Ovary (tissue), 9 donors: Measurements from ENCODE around the gene COL4A1. TPM values are rescaled to one million over a fixed set of nuclear protein-coding genes. Genes with fewer than 3 reads are reported as not detected.

Experiments used
- DNase-seq, 5 donors: peaks; one replicate each; pipeline ENCODE4 v3.0.0-alpha.2; 2019 to 2020
- H3K27ac ChIP-seq, 2 donors: fragments of 200-600 bp; one replicate each; pipeline versions ENCODE4 v1.5.1 to v1.8.0; 2019 to 2022
- H3K27me3 ChIP-seq: fragments of 200-600 bp; one replicate; pipeline ENCODE4 v1.8.0; 2022
- H3K36me3 ChIP-seq: fragments of 200-600 bp; sonication (generic); one replicate; pipeline ENCODE4 v1.5.1; 2019
- H3K4me1 ChIP-seq: one replicate; pipeline ENCODE4 v1.8.1; 2013; ENCODE audit warnings: mild to moderate bottlenecking, moderate library complexity; ENCODE audit not compliant: insufficient read depth
- H3K4me3 ChIP-seq: fragments of 200-600 bp; sonication (generic); one replicate; pipeline ENCODE4 v1.5.1; 2017
- H3K9me3 ChIP-seq, 2 donors: fragments of 200-600 bp in 1 of 2; sonication (generic) in 1 of 2; one replicate each; pipeline versions ENCODE4 v1.5.1 to v1.8.1; 2013 to 2019; ENCODE audit warnings: mild to moderate bottlenecking in 1 of 2, moderate library complexity in 1 of 2
- EP300 ChIP-seq: sonication (generic); formaldehyde crosslinking; IDR thresholded peaks from one replicate; pipeline ENCODE4 v1.6.1; 2017; ENCODE audit warnings: antibody characterized with exemption
- POLR2A ChIP-seq: fragments of 450-650 bp; IDR thresholded peaks from one replicate; pipeline ENCODE4 v1.6.1; 2017; ENCODE audit warnings: antibody characterized with exemption, mild to moderate bottlenecking, moderate library complexity
- WGBS, 3 donors: extraction: QIAGEN DNeasy Blood & Tissue Kit in 1 of 3; methylation state at CpG; one replicate each; pipeline versions ENCODE4 v1.1.5 to v1.1.7; 2013 to 2017; 5-methylcytosine and 5-hydroxymethylcytosine counted together
- intact Hi-C, 4 donors: fragments of 100-400 bp; cut with DNase I; formaldehyde crosslinking; loops; one replicate each; pipeline versions ENCODE4 v1.11.0 to v1.15.1; 2022 to 2023
- polyA plus RNA-seq, 2 donors: library from polyadenylated mRNA; stranded (reverse); fragments of 200-250 nt in 1 of 2; fragments of 350-450 nt in 1 of 2; fragmentation: Illumina TruSeq in 1 of 2; extraction: RNeasy Lipid Tissue Mini Kit (QIAGEN cat#74804) in 1 of 2; gene quantifications; one replicate each; pipeline ENCODE4 v1.2.3, GENCODE V29; 2013 to 2014
- total RNA-seq, 7 donors: library from RNA; depleted of rRNA in 2 of 7; stranded (reverse); fragments of >200 nt in 2 of 7; fragmentation: NEBNext Ultra II Directional in 3 of 7; extraction: Animal tissue kit (Norgen Biotek cat#: 25700) in 3 of 7; gene quantifications; one replicate each; pipeline versions ENCODE4 v1.1.0 to v1.2.4, GENCODE V29; 2016 to 2023
- TF ChIP-seq, protein P1 (sequence below), 3 donors: fragments of 450-650 bp in 2 of 3; fragments of 200-600 bp in 1 of 3; IDR thresholded peaks; one replicate each; pipeline versions ENCODE4 v1.5.1 to v1.8.0; 2016 to 2022; ENCODE audit warnings: antibody characterized with exemption in 3 of 3, mild to moderate bottlenecking in 1 of 3
- donor health status: DM: no; HTN: no; CAD: no; lungs with moderate emphysema.
- donor health status: DM: no; HTN: no; CAD: no.
- donor health status: Bipolar disorder and iron deficiency.
- donor health status: DM: yes; HTN: yes; CAD: no.
- donor health status: DM: no; HTN: no; CAD: no.
- donor health status: DM: yes; HTN: yes; CAD: no.

COL4A1 gene
- total and polyA plus RNA-seq, 9 donors: 42.3 to 421 (median 87.5) TPM

DNA sequence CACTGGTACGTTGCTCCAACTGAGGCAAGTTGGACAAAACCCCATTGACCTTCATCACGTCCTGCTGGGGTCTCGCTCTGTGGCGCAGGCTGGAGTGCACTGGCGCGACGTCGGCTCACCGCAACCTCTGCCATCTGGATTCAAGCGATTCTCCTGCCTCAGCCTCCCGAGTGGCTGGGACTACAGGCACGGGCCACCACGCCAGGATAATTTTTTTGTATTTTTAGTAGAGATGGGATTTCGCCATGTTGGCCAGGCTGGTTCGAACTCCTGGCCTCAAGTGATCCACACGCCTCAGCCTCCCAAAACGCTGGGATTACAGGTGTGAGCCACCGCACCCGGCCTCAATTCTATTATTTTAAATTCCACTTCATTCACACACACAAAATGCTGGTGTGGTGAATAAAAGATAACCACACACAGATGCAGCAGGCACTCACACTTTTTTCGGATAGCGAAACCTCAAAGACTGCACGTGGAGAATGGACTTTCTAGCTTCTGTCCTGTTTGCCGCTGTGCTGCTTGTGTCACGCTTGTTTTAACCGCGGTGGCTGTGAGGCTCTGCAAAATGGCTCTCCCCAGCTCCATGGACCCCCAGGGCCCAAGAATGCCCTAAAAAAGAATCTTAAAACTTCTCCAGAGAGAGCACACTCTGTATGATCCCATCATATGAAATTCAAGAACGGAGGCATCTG lies 58.4 kb downstream of the COL4A1 start:
- DNase-seq: no peak
- Histone ChIP-seq H3K27ac (peak overlapping the region; percentile 48 to 62), H3K4me1 (peaks cover 30% of the 10 kb centered on the region), H3K36me3 (no peaks in the 10 kb centered on the region), H3K4me3 (no peak overlapping the region), H3K27me3 (no peaks in the 10 kb centered on the region), H3K9me3 (no peaks in the 10 kb centered on the region)
- WGBS, 3 donors: 92 to 97% (median 93%) methylated on average over 27 of the region's 27 CpGs
- intact Hi-C loops: loop anchor here in 3 of 4 donors (5.0 to 10.0 kb wide), 5 partner anchors 56 to 166 kb away; partner anchors contain the start of genes COL4A1 (in 2 of the 3) and COL4A2 (in 2 of the 3)
- TF ChIP-seq POLR2A: no peak
- no peak for TF ChIP-seq EP300
- TF ChIP-seq, protein P1, sequence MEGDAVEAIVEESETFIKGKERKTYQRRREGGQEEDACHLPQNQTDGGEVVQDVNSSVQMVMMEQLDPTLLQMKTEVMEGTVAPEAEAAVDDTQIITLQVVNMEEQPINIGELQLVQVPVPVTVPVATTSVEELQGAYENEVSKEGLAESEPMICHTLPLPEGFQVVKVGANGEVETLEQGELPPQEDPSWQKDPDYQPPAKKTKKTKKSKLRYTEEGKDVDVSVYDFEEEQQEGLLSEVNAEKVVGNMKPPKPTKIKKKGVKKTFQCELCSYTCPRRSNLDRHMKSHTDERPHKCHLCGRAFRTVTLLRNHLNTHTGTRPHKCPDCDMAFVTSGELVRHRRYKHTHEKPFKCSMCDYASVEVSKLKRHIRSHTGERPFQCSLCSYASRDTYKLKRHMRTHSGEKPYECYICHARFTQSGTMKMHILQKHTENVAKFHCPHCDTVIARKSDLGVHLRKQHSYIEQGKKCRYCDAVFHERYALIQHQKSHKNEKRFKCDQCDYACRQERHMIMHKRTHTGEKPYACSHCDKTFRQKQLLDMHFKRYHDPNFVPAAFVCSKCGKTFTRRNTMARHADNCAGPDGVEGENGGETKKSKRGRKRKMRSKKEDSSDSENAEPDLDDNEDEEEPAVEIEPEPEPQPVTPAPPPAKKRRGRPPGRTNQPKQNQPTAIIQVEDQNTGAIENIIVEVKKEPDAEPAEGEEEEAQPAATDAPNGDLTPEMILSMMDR (IDR thresholded peaks at IDR 0.05): no peak

DNA sequence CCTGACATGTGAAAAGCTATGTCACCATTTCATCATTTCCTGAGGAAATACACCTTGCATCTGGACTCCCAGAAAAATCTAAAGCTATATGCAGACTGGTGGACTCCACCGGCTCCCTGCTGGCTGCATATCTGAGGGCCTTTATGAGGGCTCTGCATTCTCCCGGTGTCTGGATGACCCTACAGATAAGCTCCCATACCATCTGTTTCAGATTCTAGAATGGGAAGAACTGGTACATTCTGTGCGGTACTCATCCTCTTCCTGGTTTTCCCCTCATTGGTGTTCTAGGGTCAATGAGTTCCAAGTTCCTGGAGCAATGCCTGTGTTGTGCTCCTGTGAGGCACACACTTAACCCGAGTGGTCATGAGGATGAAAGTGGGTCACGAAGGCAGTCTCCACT lies 60.4 kb downstream of the COL4A1 start:
- DNase-seq: peak in 1 of 5 donors; percentile 32
- peaks cover 31% of the 10 kb centered on the region for H3K4me1 ChIP-seq
- intact Hi-C loops: loop anchor here in 3 of 4 donors (5.0 to 10.0 kb wide), 5 partner anchors 58 to 168 kb away; partner anchors contain the start of genes COL4A1 (in 2 of the 3) and COL4A2 (in 2 of the 3)
- peak overlapping the region in 1 of 2 donors; percentile 75 for H3K27ac ChIP-seq
- TF ChIP-seq, protein P1 (IDR thresholded peaks at IDR 0.05): no peak
- TF ChIP-seq POLR2A: no peak
- no peak for TF ChIP-seq EP300
- H3K36me3 ChIP-seq: no peaks in the 10 kb centered on the region
- H3K9me3 ChIP-seq: no peaks in the 10 kb centered on the region
- no peaks in the 10 kb centered on the region for H3K27me3 ChIP-seq
- WGBS, 3 donors: 45 to 51% (median 48%) methylated on average over 5 of the region's 5 CpGs
- H3K4me3 ChIP-seq: no peak overlapping the region

DNA sequence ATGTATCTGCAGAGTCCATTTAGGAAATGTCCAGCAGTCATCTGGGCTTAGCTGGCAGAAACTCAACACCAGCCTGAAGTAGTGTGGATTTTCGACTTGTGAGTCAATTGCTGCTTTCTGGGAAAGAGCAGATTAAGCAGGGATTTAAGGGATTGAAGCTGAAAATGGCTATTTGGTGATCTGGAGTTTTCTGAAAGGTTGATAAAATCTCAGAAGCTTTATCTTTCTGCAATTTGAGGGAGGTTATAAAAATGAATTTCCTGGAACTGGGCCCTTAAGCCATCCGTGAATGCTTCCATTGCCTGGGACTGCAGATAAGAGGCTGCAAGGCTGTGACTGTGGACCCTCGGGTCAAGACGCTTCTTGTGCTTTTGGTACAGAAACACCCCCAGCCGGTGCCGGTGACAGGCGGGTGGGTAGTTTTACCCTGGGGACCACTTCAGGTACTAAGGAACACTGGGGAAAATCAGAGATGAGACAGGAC lies 61.5 kb downstream of the COL4A1 start:
- no peak for DNase-seq
- Histone ChIP-seq H3K4me1 (peaks cover 23% of the 10 kb centered on the region), H3K36me3 (no peaks in the 10 kb centered on the region), H3K4me3 (no peak overlapping the region), H3K27me3 (no peaks in the 10 kb centered on the region), H3K27ac (no peak overlapping the region), H3K9me3 (no peaks in the 10 kb centered on the region)
- TF ChIP-seq, protein P1 (IDR thresholded peaks at IDR 0.05): no peak
- TF ChIP-seq POLR2A: no peak
- no peak for TF ChIP-seq EP300
- intact Hi-C loops: loop anchor here in 3 of 4 donors (5.0 to 10.0 kb wide), 5 partner anchors 59 to 169 kb away; partner anchors contain the start of genes COL4A1 (in 2 of the 3) and COL4A2 (in 2 of the 3)
- WGBS, 3 donors: 78 to 87% (median 85%) methylated on average over 7 of the region's 7 CpGs

DNA sequence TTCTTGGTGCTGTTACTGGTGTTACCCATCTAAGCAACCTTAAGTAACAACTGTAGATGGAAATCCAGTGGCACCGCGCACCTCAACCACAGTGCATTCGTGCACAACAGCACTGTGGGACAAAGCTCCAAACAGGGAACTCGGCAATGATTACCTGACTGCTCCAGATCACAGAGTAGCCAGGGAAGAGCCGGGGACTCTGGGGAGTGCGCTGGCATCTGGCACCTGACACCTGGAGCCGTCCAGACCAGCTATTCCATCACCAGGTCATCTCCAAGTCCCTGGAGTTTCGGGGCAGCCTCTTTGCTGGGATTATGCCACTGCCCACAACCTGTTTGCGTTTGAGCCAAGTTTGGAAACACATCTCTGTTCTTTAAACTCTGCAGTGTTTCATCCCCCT lies 62.0 kb downstream of the COL4A1 start:
- peaks cover 23% of the 10 kb centered on the region for H3K4me1 ChIP-seq
- no peak for DNase-seq

More for the DNA sequence above, 62.0 kb downstream of the COL4A1 start:
- H3K4me3 ChIP-seq: no peak overlapping the region
- 91 to 94% (median 91%) methylated on average over 9 of the region's 9 CpGs for WGBS, 3 donors
- no peaks in the 10 kb centered on the region for H3K36me3 ChIP-seq
- TF ChIP-seq POLR2A (no peak), EP300 (no peak)
- TF ChIP-seq, protein P1 (IDR thresholded peaks at IDR 0.05): no peak
- no peaks in the 10 kb centered on the region for H3K9me3 ChIP-seq
- no peak overlapping the region for H3K27ac ChIP-seq
- H3K27me3 ChIP-seq: no peaks in the 10 kb centered on the region
- intact Hi-C loops: loop anchor here (5.0 to 10.0 kb wide), 6 partner anchors 60 to 170 kb away; partner anchors contain the start of genes COL4A1 (in 2 of the 4) and COL4A2 (in 2 of the 4)
